Upper lobe of left lung (tissue), 4 donors: ENCODE results near the gene ADGRG1.

Source experiments
- POLR2A ChIP-seq, 4 donors: fragments of 450-650 bp; IDR thresholded peaks; one replicate each; pipeline ENCODE4 v1.5.1; 2016 to 2017; ENCODE audit warnings: antibody characterized with exemption in 4 of 4, mild to moderate bottlenecking in 2 of 4
- TF ChIP-seq, protein P1 (sequence below), 6 experiments: fragments of 450-650 bp in 4 of 6; fragments of 200-600 bp in 2 of 6; sonication (generic) in 2 of 6; IDR thresholded peaks; one replicate each; pipeline ENCODE4 v1.5.1; 2016 to 2019; ENCODE audit warnings: antibody characterized with exemption in 6 of 6

DNA sequence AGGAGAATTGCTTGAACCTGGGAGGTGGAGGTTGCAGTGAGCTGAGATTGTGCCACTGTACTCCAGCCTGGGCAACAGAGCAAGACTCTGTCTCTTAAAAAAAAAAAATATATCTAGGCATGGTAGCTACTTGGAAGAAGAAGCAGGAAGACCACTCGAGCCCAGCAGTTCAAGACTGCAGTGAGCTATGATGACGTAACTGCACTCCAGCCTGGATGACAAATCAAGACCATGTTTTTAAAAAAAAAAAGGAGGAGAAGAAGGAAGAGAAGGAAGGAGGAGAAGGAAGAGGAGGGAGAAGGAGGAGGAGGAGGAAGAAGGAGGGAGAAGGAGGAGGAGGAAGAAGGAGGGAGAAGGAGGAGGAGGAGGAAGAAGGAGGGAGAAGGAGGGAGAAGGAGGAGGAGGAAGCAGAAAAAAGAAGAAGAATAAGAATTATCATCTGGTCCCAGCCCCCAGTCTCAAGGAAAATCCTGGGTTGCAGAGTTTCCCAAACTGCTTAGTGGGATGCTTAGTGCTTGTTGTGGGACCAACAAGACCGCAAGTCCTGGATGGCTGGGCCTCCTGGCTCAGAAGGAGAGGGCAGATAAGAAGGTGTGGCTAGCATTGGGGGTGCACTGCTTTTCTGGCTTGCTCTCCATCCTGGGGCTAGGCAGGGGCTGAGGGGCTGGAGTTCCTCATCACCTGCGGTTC lies 62.5 kb downstream of the ADGRG1 start:
- TF ChIP-seq, protein P1, sequence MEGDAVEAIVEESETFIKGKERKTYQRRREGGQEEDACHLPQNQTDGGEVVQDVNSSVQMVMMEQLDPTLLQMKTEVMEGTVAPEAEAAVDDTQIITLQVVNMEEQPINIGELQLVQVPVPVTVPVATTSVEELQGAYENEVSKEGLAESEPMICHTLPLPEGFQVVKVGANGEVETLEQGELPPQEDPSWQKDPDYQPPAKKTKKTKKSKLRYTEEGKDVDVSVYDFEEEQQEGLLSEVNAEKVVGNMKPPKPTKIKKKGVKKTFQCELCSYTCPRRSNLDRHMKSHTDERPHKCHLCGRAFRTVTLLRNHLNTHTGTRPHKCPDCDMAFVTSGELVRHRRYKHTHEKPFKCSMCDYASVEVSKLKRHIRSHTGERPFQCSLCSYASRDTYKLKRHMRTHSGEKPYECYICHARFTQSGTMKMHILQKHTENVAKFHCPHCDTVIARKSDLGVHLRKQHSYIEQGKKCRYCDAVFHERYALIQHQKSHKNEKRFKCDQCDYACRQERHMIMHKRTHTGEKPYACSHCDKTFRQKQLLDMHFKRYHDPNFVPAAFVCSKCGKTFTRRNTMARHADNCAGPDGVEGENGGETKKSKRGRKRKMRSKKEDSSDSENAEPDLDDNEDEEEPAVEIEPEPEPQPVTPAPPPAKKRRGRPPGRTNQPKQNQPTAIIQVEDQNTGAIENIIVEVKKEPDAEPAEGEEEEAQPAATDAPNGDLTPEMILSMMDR (IDR thresholded peaks at IDR 0.05), result no peak
- TF ChIP-seq POLR2A (IDR thresholded peaks at IDR 0.05), result no peak
